Ascending aorta (tissue), 2 donors: Measurements from ENCODE around the gene NXT1. TPM values are rescaled to one million over a fixed set of nuclear protein-coding genes. Genes with fewer than 3 reads are reported as not detected.

Experiments used
- DNase-seq, 2 donors: peaks; one replicate each; pipeline ENCODE4 v3.0.0-alpha.2; 2019; ENCODE audit warnings: low spot score in 2 of 2
- H3K27ac ChIP-seq, 2 donors: fragments of 200-600 bp; sonication (generic); one replicate each; pipeline ENCODE4 v1.5.1; 2016 to 2017; ENCODE audit warnings: mild to moderate bottlenecking in 1 of 2
- H3K27me3 ChIP-seq: fragments of 200-600 bp; sonication (generic); one replicate; pipeline ENCODE4 v1.5.1; 2017
- H3K36me3 ChIP-seq, 2 donors: fragments of 200-600 bp; sonication (generic); one replicate each; pipeline ENCODE4 v1.5.1; 2016
- H3K4me1 ChIP-seq, 2 donors: fragments of 200-600 bp; sonication (generic); one replicate each; pipeline ENCODE4 v1.5.1; 2016 to 2017; ENCODE audit warnings: mild to moderate bottlenecking in 1 of 2
- H3K4me3 ChIP-seq, 2 donors: fragments of 200-600 bp; sonication (generic); one replicate each; pipeline ENCODE4 v1.5.1; 2016 to 2017; ENCODE audit warnings: mild to moderate bottlenecking in 1 of 2
- H3K9me3 ChIP-seq, 2 donors: fragments of 200-600 bp; sonication (generic); one replicate each; pipeline ENCODE4 v1.5.1; 2016
- CTCF ChIP-seq, 3 experiments: fragments of 200-600 bp in 2 of 3; fragments of 450-650 bp in 1 of 3; sonication (generic) in 2 of 3; IDR thresholded peaks; one replicate each; pipeline ENCODE4 v1.5.1; 2016 to 2019; ENCODE audit warnings: antibody characterized with exemption in 3 of 3, mild to moderate bottlenecking in 1 of 3, moderate library complexity in 1 of 3
- intact Hi-C: fragments of 100-400 bp; cut with DNase I; formaldehyde crosslinking; loops from one replicate; pipeline ENCODE4 v1.15.1; 2023
- total RNA-seq: library from RNA; depleted of rRNA; stranded (reverse); fragments of >200 nt; gene quantifications from one replicate; pipeline ENCODE4 v1.1.0, GENCODE V29; 2016

Gene NXT1
- total RNA-seq, 1 donor from 2014 or later: 50.0 TPM

- Histone ChIP-seq H3K27me3 (no peaks in the 10 kb centered on the region), H3K4me3 (no peak overlapping the region), H3K4me1 (no peaks in the 10 kb centered on the region), H3K27ac (no peak overlapping the region), H3K36me3 (peaks cover 21 to 23% of the 10 kb centered on the region in 2 donors), H3K9me3 (no peaks in the 10 kb centered on the region)
- TF ChIP-seq CTCF (IDR thresholded peaks at IDR 0.05): no peak
- intact Hi-C loops: no loop called here
- no peak for DNase-seq
Measured at GRCh38 chr20:23381876-23382275, 31.3 kb downstream of the NXT1 start.

- Histone ChIP-seq H3K27ac (no peak overlapping the region), H3K4me3 (no peak overlapping the region), H3K36me3 (peaks cover 4 to 7% of the 10 kb centered on the region in 2 donors), H3K4me1 (no peaks in the 10 kb centered on the region), H3K9me3 (no peaks in the 10 kb centered on the region), H3K27me3 (no peaks in the 10 kb centered on the region)
- intact Hi-C loops: no loop called here
- no peak for TF ChIP-seq CTCF (IDR thresholded peaks at IDR 0.05)
- DNase-seq: no peak
Measured at GRCh38 chr20:23386304-23387117, 35.9 kb downstream of the NXT1 start.

GRCh38 chr20:23387118-23387443 is 36.5 kb downstream of the NXT1 start:
- intact Hi-C loops: no loop called here
- no peak for TF ChIP-seq CTCF (IDR thresholded peaks at IDR 0.05)
- no peaks in the 10 kb centered on the region for H3K9me3 ChIP-seq
- H3K4me1 ChIP-seq: no peaks in the 10 kb centered on the region
- DNase-seq: no peak
- H3K27ac ChIP-seq: no peak overlapping the region
- H3K36me3 ChIP-seq: peaks cover 5% of the 10 kb centered on the region in 2 donors
- no peak overlapping the region for H3K4me3 ChIP-seq
- no peaks in the 10 kb centered on the region for H3K27me3 ChIP-seq

GRCh38 chr20:23390091-23390774 is 39.6 kb downstream of the NXT1 start:
- Histone ChIP-seq H3K27me3 (no peaks in the 10 kb centered on the region), H3K4me3 (no peak overlapping the region), H3K4me1 (no peaks in the 10 kb centered on the region), H3K27ac (no peak overlapping the region), H3K9me3 (no peaks in the 10 kb centered on the region), H3K36me3 (peaks cover 28 to 37% of the 10 kb centered on the region in 2 donors)
- no peak for DNase-seq
- no peak for TF ChIP-seq CTCF (IDR thresholded peaks at IDR 0.05)
- intact Hi-C loops: no loop called here

- no peaks in the 10 kb centered on the region for H3K4me1 ChIP-seq
- intact Hi-C loops: no loop called here
- DNase-seq: no peak
- no peaks in the 10 kb centered on the region for H3K9me3 ChIP-seq
- H3K4me3 ChIP-seq: no peak overlapping the region
- no peaks in the 10 kb centered on the region for H3K27me3 ChIP-seq
- no peak for TF ChIP-seq CTCF (IDR thresholded peaks at IDR 0.05)
- H3K27ac ChIP-seq: no peak overlapping the region
- H3K36me3 ChIP-seq: peaks cover 28 to 44% of the 10 kb centered on the region in 2 donors
Measured at GRCh38 chr20:23391707-23392310, 41.2 kb downstream of the NXT1 start.
